Amniotic epithelial cell (primary cell): Measurements from ENCODE around the gene TTYH3.
A peak's percentile ranks its signal among the peaks of the same experiment; 100 is the strongest.

Experiments used
- DNase-seq: peaks from one replicate; pipeline ENCODE4 v3.0.0-alpha.2; 2010; ENCODE audit warnings: low read depth

Gene TTYH3

DNA sequence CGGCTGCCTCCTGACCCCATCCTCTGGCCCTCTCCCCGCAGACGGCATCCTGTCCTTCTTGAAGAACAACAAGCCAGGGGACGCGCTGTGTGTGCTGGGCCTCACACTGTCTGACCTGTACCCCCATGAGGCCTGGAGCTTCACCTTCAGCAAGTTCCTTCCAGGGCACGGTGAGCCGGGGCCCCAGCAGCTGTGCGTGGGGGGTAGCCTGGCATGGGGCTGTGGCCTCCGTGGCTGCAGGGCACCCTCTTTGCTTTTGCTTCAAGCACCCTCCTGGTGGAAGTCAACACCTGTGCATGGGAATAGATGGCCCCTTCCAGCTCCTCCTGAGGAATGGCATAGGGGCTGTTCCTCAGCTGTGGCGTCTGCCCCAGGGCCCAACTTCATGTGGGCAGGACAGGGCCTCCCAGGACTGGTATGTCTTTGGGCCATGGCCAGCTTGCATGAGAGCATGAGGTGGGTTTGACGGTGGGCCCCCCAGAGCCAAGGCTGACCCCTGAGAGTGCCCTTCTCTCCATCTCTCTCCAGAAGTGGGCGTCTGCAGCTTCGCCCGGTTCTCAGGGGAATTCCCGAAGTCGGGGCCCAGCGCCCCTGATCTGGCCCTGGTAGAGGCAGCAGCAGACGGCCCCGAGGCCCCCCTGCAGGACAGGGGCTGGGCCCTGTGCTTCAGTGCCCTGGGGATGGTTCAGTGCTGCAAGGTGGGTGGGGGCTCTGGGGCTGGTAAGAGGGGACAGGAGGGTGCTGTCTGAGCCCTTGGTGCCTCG is 76.9 kb downstream of the TTYH3 start:
- DNase-seq = no peak

DNA sequence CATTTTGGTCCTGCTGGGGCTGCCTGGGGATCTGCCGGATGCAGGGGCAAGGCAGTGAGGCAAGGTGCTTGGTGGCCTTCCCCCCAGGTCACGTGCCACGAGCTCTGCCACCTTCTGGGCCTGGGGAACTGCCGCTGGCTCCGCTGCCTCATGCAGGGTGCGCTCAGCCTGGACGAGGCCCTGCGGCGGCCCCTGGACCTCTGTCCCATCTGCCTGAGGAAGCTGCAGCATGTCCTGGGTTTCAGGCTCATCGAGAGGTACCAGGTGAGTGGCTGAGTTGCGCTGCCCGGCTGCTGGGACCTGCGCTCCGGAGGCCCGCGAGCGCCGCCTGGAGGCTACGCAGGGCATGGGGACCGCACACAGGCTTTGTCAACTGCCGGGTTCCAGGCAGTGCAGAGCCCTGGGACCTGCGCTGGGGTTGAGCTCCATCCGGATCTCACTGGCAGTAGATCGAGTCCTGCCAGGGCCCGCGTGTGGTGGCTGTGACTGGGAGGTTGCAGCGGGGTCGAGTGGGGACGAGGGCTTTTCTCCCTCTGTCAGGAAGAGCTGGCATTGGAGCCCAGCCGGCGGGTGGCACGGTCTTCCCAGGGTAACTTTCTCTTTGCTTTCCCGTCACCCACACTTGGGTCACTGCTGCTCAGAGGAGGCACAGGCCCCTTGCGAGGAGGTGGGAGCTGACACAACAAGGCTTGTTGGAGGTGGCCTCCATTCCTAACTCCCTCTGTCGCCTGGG is 77.9 kb downstream of the TTYH3 start:
- peak; percentile 31 for DNase-seq

DNA sequence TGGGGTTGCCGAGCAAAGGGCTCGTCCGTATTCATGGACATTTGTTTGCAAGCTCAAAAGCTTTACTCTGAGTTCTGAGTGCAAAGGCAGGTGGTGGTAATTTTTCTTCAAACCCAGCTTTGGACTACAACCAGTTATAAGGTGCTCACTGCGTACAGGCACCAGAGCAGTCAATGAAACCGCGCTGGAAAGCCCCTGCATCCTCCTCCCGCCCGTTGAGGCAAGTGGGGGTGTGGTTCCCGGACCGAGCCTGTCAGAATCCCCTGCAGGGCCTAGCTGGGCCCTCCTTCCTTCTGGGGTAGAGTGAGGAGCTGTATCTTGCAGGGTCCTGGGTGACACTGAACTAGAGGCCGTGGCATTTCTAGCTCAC is 78.5 kb downstream of the TTYH3 start:
- DNase-seq = no peak

DNA sequence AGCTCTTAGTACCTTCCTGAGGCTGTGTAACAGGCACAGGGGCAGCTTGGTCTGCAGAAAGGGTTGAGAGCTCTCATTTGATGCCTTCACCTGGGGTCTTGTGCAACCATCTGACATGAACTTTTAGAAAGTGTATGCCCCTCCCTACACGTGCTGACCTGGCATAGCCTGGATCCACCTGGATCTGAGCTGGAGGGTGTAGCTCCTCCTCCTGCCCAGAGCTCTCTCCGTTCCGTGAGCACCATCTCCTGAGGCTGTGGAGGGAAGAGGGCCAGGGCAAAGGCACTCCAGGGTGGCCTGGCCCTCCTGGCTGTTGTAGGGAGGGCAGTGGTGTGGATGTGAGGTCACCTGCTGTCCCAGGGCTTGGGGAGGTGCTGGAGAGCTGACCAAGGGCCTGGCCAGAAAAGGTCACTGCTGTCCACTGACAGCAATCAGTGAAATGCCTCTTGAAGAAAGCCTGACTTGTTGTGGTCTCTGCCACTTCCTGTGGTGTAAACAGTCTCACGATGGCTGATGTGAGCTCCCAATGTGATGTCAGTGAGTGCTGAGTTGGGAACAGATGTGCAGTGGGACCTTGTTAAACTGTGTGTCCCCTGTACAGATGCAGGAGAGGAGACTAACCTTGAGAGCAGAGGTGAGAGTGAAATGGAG is 79.2 kb downstream of the TTYH3 start:
- DNase-seq = no peak

DNA sequence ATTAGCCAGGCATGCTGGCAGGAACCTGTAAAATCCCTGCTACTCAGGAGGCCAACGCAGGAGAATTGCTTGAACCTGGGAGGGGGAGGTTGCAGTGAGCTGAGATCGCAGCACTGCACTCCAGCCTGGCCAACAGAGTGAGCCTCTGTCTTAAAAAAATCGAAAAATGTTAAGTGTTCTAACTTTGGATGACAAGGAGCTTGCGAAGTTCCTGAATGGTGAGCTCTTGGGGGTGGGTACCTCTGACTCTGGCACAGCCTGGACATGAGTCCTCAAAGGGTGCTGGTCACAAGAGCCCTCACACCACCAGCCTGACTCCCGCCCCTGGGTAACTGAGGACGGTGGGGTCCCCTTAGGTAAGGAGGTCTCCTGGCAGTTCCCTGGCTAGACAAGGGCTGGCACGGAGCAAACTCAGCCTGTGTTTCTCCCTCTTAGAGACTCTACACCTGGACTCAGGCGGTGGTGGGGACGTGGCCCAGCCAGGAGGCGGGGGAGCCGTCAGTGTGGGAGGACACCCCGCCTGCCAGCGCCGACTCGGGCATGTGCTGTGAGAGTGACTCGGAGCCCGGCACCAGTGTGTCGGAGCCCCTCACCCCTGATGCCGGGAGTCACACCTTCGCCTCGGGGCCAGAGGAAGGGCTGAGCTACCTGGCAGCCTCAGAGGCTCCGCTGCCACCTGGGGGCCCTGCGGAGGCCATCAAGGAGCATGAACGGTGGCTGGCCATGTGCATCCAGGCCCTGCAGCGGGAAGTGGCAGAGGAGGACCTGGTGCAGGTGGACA is 80.3 kb downstream of the TTYH3 start:
- DNase-seq = no peak

DNA sequence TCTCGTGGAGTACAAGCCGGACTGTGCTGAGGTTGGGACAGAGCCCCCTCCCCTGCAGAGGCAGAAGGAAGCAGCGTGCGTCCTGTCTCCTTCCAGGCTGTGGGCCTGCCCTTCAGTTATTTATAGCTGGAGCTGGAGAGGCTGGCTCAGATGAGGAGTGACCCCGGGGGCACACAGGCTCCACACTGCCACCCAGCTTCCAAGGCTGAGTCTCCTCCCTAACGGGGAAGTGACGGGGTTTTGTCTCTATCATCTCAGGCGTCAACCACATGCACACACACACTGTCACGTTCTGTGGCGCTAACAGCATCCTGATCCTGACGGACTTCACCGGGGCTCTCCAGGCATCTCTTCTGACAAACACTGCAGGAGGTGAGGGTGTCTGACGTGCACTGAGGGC is 81.6 kb downstream of the TTYH3 start:
- DNase-seq = no peak

DNA sequence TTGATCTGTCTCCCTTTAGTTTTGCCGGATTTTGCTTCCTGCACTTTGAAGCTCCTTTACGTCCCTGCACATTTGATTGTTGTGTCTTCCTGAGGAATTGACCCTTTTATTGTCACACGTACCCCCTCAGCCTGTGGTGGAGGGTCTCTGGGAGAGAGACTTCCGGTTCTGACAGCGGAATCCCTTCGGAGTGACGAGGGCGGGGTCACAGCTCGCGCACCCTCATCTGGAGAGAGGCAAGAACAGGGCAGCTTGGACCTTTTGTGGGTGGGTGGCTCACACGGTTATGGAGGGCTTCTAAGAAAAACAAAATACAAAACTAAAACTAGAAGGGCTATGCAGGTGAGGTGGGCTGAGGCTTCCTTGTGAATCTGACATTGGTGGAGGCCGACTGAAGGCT is 82.2 kb downstream of the TTYH3 start:
- no peak for DNase-seq
